ENCODE measurements around the gene PTDSS2. TPM values are rescaled to one million over a fixed set of nuclear protein-coding genes. Genes with fewer than 3 reads are reported as not detected.
A peak's percentile ranks its signal among the peaks of the same experiment; 100 is the strongest.

The PTDSS2 gene
- total and polyA plus RNA-seq, 10 of the 15 experiments (the other 5 are each of a cell fraction or from before 2014, with no cell fraction given): 0.39 to 21.1 (median 10.8) TPM

DNA sequence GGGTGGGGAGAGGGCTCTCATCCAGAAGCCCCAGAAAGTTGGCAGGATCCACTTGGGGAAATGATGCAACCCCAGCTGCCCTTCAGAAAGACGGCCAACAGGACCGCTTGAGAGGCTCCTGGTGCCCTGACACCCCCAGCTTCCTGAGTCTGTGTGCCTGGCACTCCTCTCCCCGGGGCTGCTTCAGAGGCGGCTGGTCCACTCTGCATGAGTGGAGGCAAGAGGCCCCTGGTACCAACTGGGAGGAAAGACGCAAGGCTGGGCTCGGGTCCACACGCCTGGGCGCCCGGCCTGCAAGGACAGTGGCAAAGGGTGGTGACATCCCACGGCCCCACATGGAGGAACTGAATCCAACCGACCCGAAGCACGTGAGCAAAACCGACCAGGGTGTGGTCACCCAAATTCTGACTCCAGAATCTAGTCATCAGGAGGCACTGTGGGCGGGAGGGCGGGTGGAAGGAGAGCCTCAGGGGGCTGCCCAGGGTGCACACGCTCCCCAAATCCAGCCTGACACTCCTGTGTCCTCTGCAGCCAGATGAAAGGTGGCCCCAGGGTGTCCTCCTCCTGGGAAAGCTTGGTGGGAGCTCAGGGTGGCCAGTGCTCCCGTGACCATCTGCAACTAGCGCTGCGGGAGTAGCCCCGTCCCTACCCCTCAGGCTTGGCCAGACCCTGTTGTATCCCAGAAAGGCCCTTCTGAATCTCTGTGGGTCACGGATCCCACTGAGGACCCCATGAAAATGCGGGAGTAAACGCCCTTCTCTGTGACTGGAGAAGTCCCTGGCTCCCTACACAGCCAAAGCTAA is 53.3 kb downstream of the PTDSS2 start:
- no peak for FAIRE-seq
- TF ChIP-seq, protein P1, sequence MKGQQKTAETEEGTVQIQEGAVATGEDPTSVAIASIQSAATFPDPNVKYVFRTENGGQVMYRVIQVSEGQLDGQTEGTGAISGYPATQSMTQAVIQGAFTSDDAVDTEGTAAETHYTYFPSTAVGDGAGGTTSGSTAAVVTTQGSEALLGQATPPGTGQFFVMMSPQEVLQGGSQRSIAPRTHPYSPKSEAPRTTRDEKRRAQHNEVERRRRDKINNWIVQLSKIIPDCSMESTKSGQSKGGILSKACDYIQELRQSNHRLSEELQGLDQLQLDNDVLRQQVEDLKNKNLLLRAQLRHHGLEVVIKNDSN (IDR thresholded peaks at IDR 0.05; ENCODE audit: borderline replicate concordance, extremely low read length, insufficient read depth, low read depth, low read length): peak; percentile 57
- 0 out of 2 replicates have a peak, but pooled peaks have one; percentile 11 for TF ChIP-seq CREB1 (IDR thresholded peaks at IDR 0.05; ENCODE audit: low read depth)
- no peak for TF ChIP-seq YY1 (IDR thresholded peaks at IDR 0.05; ENCODE audit: low read depth, low read length)
- no peak for TF ChIP-seq WRNIP1 (IDR thresholded peaks at IDR 0.05; ENCODE audit: borderline replicate concordance, low read depth, low read length)
- no peak for TF ChIP-seq KDM1A (IDR thresholded peaks at IDR 0.05; ENCODE audit: borderline replicate concordance)
- peak; percentile 30; the same call in 1 of the 2 replicates for TF ChIP-seq EED (IDR thresholded peaks at IDR 0.05; ENCODE audit: low read depth)
- TF ChIP-seq SPI1 (IDR thresholded peaks at IDR 0.05; ENCODE audit: borderline replicate concordance, insufficient read depth, low read depth, low read length): peak; percentile 73
- peak; percentile 92 to 93 for TF ChIP-seq BHLHE40 (IDR thresholded peaks at IDR 0.05; ENCODE audit: borderline replicate concordance in 1 of 2, low read depth in 2 of 2, low read length in 1 of 2)
- TF ChIP-seq IKZF2 (IDR thresholded peaks at IDR 0.05): peak; percentile 13 to 42; a peak in 1 of 4 replicates
- no peak for TF ChIP-seq PAX8 (IDR thresholded peaks at IDR 0.05)
- TF ChIP-seq PAX5 (IDR thresholded peaks at IDR 0.05; ENCODE audit: borderline replicate concordance, low read depth, low read length): 0 out of 2 replicates have a peak, but pooled peaks have one; percentile 37
- TF ChIP-seq SMARCA5 (IDR thresholded peaks at IDR 0.05): no peak
- TF ChIP-seq NR2C1 (IDR thresholded peaks at IDR 0.05): no peak
- 0 out of 2 replicates have a peak, but pooled peaks have one; percentile 28 for TF ChIP-seq MLLT1 (IDR thresholded peaks at IDR 0.05)
- 0 out of 2 replicates have a peak, but pooled peaks have one; percentile 31 for TF ChIP-seq NKRF (conservative IDR thresholded peaks at IDR 0.05)
- no peak for TF ChIP-seq ZSCAN29 (IDR thresholded peaks at IDR 0.05)
- TF ChIP-seq ELK1 (IDR thresholded peaks at IDR 0.05; ENCODE audit: low read depth, low read length): no peak

More for the DNA sequence above, 53.3 kb downstream of the PTDSS2 start:
- no TSS peak for BruUV-seq (replicated peaks)
- RAD21 ChIA-PET (ENCODE audit: unreplicated experiment): interaction anchor here (0.6 kb wide), 1 partner anchor 98 kb away, joined by 6 read pairs; no protein-coding TSS in a partner anchor
- SMC1A ChIA-PET (ENCODE audit: uncharacterized antibody, unreplicated experiment): interaction anchor here (1.5 kb wide), 1 partner anchor 48 kb away, joined by 4 read pairs; no protein-coding TSS in a partner anchor
- H3K4me2 ChIP-seq (ENCODE audit: control insufficient read depth, insufficient read depth): peak overlapping the region; percentile 99
- intact Hi-C loops (cut with micrococcal nuclease; ENCODE audit: unreplicated experiment) (no loop called here), in situ Hi-C loops (cut with MboI) (loop anchor here (5.0 kb wide), 1 partner anchor 51 kb away; the partner anchor contains the start of gene PTDSS2)
- CTCF ChIA-PET: interaction anchor here (1.5 to 1.6 kb wide), 2 partner anchors 16 to 55 kb away, joined by 3 read pairs; no protein-coding TSS in a partner anchor
- peaks cover 9 to 29% of the 10 kb centered on the region in 2 experiments for H3K36me3 ChIP-seq (ENCODE audit: control insufficient read depth in 2 of 2, insufficient read depth in 2 of 2, low read length in 1 of 2)
- no peaks in the 10 kb centered on the region for H4K20me1 ChIP-seq (ENCODE audit: control insufficient read depth, insufficient read depth)
- H3K27ac ChIP-seq (ENCODE audit: control insufficient read depth, insufficient read depth): peak overlapping the region; percentile 83
- H3K4me3 ChIP-seq: peak overlapping the region; percentile 89
- H2AFZ ChIP-seq (ENCODE audit: control insufficient read depth, low read depth, low read length): no peak overlapping the region
- H3K79me2 ChIP-seq (ENCODE audit: control insufficient read depth, insufficient read depth, low read length): peaks cover 43% of the 10 kb centered on the region
- 1% methylated on average over 23 of the region's 24 CpGs for WGBS (ENCODE audit: insufficient coverage, insufficient replicate concordance, low lambda C conversion rate, missing lambda C conversion rate)
- H3K9me3 ChIP-seq (replicated peaks; ENCODE audit: control insufficient read depth, insufficient read depth, low read length): no peaks in the 10 kb centered on the region; the same call in 2 of the 3 replicates
- POLR2A ChIA-PET: interaction anchor here (0.6 to 2.1 kb wide), 4 partner anchors 16 to 65 kb away, joined by 3 to 7 read pairs (median 4); partner anchors contain the start of genes HRAS and PTDSS2
- peak; percentile 50 for ATAC-seq
- peak overlapping the region; percentile 76 for H3K9ac ChIP-seq (ENCODE audit: control insufficient read depth, insufficient read depth, low read length)
- peaks cover 23% of the 10 kb centered on the region for H3K4me1 ChIP-seq (ENCODE audit: control insufficient read depth, insufficient read depth, low read length)
- no peaks in the 10 kb centered on the region for H3K27me3 ChIP-seq (replicated peaks in 1 of 2; ENCODE audit: control insufficient read depth in 2 of 2, insufficient read depth in 2 of 2, low read length in 1 of 2)
- peak; percentile 38 for DNase-seq (ENCODE audit: low read depth, low spot score)

Data from GM12878 (cell line).